GM10248 (cell line): Measurements from ENCODE around the gene PKHD1.

ENCODE experiments used
- CTCF ChIA-PET: fragments of 300-600 bp; sonication (Branson Sonifier 250); formaldehyde crosslinking; extraction: SDS; loops from one replicate; lab custom pipeline; 2021; ENCODE audit warnings: antibody characterized with exemption; lab: Yijun Ruan, JAX
- POLR2A ChIA-PET: fragments of 350-650 bp; sonication (Branson Sonifier 250); formaldehyde crosslinking; extraction: SDS; loops from one replicate; lab custom pipeline; 2020; ENCODE audit warnings: antibody characterized with exemption; lab: Yijun Ruan, JAX
- DNase-seq: peaks from one replicate; pipeline ENCODE4 v3.0.0; 2012; ENCODE audit errors: extremely low spot score
- CTCF ChIP-seq: IDR thresholded peaks from 2 replicates; pipeline ENCODE4 v1.5.1; 2012; ENCODE audit warnings: mild to moderate bottlenecking, low read depth; ENCODE audit errors: extremely low read depth, missing control alignments, control extremely low read depth

PKHD1 gene

GRCh38 chr6:52125139-52125538 lies 37.7 kb upstream of the PKHD1 start:
- no peak for TF ChIP-seq CTCF
- CTCF ChIA-PET: interaction anchor here (1.3 kb wide), 1 partner anchor 19 kb away, joined by 3 read pairs; no protein-coding TSS in a partner anchor
- DNase-seq: no peak
- POLR2A ChIA-PET: no interaction called here

- no peak for DNase-seq
- POLR2A ChIA-PET: no interaction called here
- TF ChIP-seq CTCF: no peak
- CTCF ChIA-PET: no interaction called here
Measured at GRCh38 chr6:52124126-52125121, 37.0 kb upstream of the PKHD1 start.

GRCh38 chr6:52123251-52123650 lies 35.8 kb upstream of the PKHD1 start:
- DNase-seq: no peak
- TF ChIP-seq CTCF: no peak
- ChIA-PET CTCF (no interaction called here), POLR2A (no interaction called here)

- no peak for DNase-seq
- TF ChIP-seq CTCF: no peak
- CTCF ChIA-PET: interaction anchor here (1.8 kb wide), 1 partner anchor 54 kb away, joined by 4 read pairs; no protein-coding TSS in a partner anchor
- POLR2A ChIA-PET: no interaction called here
Measured at GRCh38 chr6:52117352-52117751, 29.9 kb upstream of the PKHD1 start.

GRCh38 chr6:52116605-52116948 lies 29.2 kb upstream of the PKHD1 start:
- POLR2A ChIA-PET: no interaction called here
- CTCF ChIA-PET: interaction anchor here (1.8 kb wide), 1 partner anchor 53 kb away, joined by 4 read pairs; no protein-coding TSS in a partner anchor
- no peak for DNase-seq
- TF ChIP-seq CTCF: no peak

- TF ChIP-seq CTCF: no peak
- POLR2A ChIA-PET: no interaction called here
- DNase-seq: no peak
- CTCF ChIA-PET: interaction anchor here (1.8 kb wide), 1 partner anchor 52 kb away, joined by 4 read pairs; no protein-coding TSS in a partner anchor
Measured at GRCh38 chr6:52115891-52116604, 28.6 kb upstream of the PKHD1 start.
